SK-N-MC (cell line): Measurements from ENCODE around the gene CDH12.

Experiments
- EZH2 ChIP-seq: fragments of 200-600 bp; sonication (generic); IDR thresholded peaks from one replicate; pipeline ENCODE4 v1.6.1; 2017; ENCODE audit warnings: antibody characterized with exemption
- FOXP2 ChIP-seq: optimal IDR thresholded peaks from 2 replicates; pipeline ENCODE3; 2011; ENCODE audit warnings: mild to moderate bottlenecking, moderate library complexity; ENCODE audit not compliant: insufficient read depth; ENCODE audit errors: extremely low read length, control extremely low read depth
- POLR2AphosphoS5 ChIP-seq: IDR thresholded peaks from 2 replicates; pipeline ENCODE4 v1.6.1; 2012; ENCODE audit warnings: mild to moderate bottlenecking, low read depth, low read length, borderline replicate concordance

DNA sequence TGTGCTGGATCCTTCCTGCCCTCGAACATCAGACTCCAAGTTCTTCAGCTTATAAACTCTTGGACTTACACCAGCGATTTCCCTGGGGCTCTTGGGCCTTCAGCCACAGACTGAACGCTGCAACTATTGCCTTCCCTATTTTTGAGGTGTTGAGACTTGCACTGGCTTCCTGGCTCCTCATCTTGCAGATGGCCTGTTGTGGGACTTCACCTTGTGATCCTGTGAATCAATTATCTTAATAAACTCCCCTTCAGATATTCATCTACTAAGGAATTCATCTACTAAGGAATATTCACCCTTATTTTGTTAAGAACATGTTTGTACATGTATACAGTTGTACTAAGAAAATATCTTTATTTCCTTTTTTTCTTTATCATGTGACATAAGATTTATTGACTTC is 1079.7 kb downstream of the CDH12 start:
- TF ChIP-seq EZH2, result no peak
- no peak for TF ChIP-seq POLR2AphosphoS5
- TF ChIP-seq FOXP2, result no peak
